WERI-Rb-1 (cell line): ENCODE results near the gene KCNIP3.

Source experiments
- DNase-seq: peaks from one replicate; pipeline ENCODE4 v3.0.0-alpha.2; 2020
- H3K27ac ChIP-seq: fragments of 250-450 bp; sonication (Bioruptor Pico); 2 replicates; pipeline ENCODE4 v1.5.1; 2020; ENCODE audit warnings: mild to moderate bottlenecking, moderate library complexity
- H3K27me3 ChIP-seq: fragments of 250-450 bp; sonication (Bioruptor Pico); 2 replicates; pipeline ENCODE4 v1.5.1; 2021; ENCODE audit warnings: mild to moderate bottlenecking, low read depth, moderate library complexity; ENCODE audit not compliant: insufficient read depth, severe bottlenecking
- H3K36me3 ChIP-seq: fragments of 250-450 bp; sonication (Bioruptor Pico); 2 replicates; pipeline ENCODE4 v1.5.1; 2020; ENCODE audit warnings: mild to moderate bottlenecking, moderate library complexity
- H3K4me3 ChIP-seq: 2 replicates; pipeline ENCODE4 v1.5.1; 2011; ENCODE audit warnings: low read depth, mild to moderate bottlenecking, control low read depth, low read length
- H3K9me3 ChIP-seq: fragments of 250-450 bp; sonication (Bioruptor Pico); 2 replicates; pipeline ENCODE4 v1.5.1; 2021; ENCODE audit warnings: mild to moderate bottlenecking, moderate library complexity; ENCODE audit not compliant: severe bottlenecking
- CTCF ChIP-seq: IDR thresholded peaks from 2 replicates; pipeline ENCODE4 v1.5.1; 2011; ENCODE audit warnings: low read depth, mild to moderate bottlenecking, control low read depth, inconsistent platforms, low read length

Gene KCNIP3

GRCh38 chr2:95390272-95390880, 93.2 kb downstream of the KCNIP3 start:
- Histone ChIP-seq H3K36me3 (no peaks in the 10 kb centered on the region), H3K4me3 (no peak overlapping the region), H3K27ac (no peak overlapping the region), H3K27me3 (no peaks in the 10 kb centered on the region), H3K9me3 (no peaks in the 10 kb centered on the region)
- DNase-seq, result no peak
- no peak for TF ChIP-seq CTCF

GRCh38 chr2:95390881-95391321, 93.8 kb downstream of the KCNIP3 start:
- no peak for DNase-seq
- no peak for TF ChIP-seq CTCF
- H3K9me3 ChIP-seq, result no peaks in the 10 kb centered on the region
- no peak overlapping the region for H3K4me3 ChIP-seq
- no peaks in the 10 kb centered on the region for H3K27me3 ChIP-seq
- H3K36me3 ChIP-seq, result no peaks in the 10 kb centered on the region
- no peak overlapping the region for H3K27ac ChIP-seq

- no peak for DNase-seq
- Histone ChIP-seq H3K27ac (no peak overlapping the region), H3K27me3 (no peaks in the 10 kb centered on the region), H3K36me3 (no peaks in the 10 kb centered on the region), H3K9me3 (no peaks in the 10 kb centered on the region), H3K4me3 (no peak overlapping the region)
- TF ChIP-seq CTCF, result no peak
Measured at GRCh38 chr2:95391641-95392310, 94.6 kb downstream of the KCNIP3 start.

- no peaks in the 10 kb centered on the region for H3K9me3 ChIP-seq
- no peak for DNase-seq
- no peaks in the 10 kb centered on the region for H3K36me3 ChIP-seq
- no peak for TF ChIP-seq CTCF
- no peaks in the 10 kb centered on the region for H3K27me3 ChIP-seq
- H3K4me3 ChIP-seq, result no peak overlapping the region
- no peak overlapping the region for H3K27ac ChIP-seq
Measured at GRCh38 chr2:95392320-95392719, 95.2 kb downstream of the KCNIP3 start.

GRCh38 chr2:95392730-95393455, 95.7 kb downstream of the KCNIP3 start:
- Histone ChIP-seq H3K9me3 (no peaks in the 10 kb centered on the region), H3K36me3 (no peaks in the 10 kb centered on the region), H3K4me3 (no peak overlapping the region), H3K27me3 (no peaks in the 10 kb centered on the region), H3K27ac (no peak overlapping the region)
- peak; percentile 24 for DNase-seq
- peak; percentile 60 for TF ChIP-seq CTCF
